WERI-Rb-1 (cell line): ENCODE measurements around the gene PFN4.

Experiments used
- DNase-seq: peaks from one replicate; pipeline ENCODE4 v3.0.0-alpha.2; 2020
- H3K27ac ChIP-seq: fragments of 250-450 bp; sonication (Bioruptor Pico); 2 replicates; pipeline ENCODE4 v1.5.1; 2020; ENCODE audit warnings: mild to moderate bottlenecking, moderate library complexity
- H3K27me3 ChIP-seq: fragments of 250-450 bp; sonication (Bioruptor Pico); 2 replicates; pipeline ENCODE4 v1.5.1; 2021; ENCODE audit warnings: mild to moderate bottlenecking, low read depth, moderate library complexity; ENCODE audit not compliant: insufficient read depth, severe bottlenecking
- H3K36me3 ChIP-seq: fragments of 250-450 bp; sonication (Bioruptor Pico); 2 replicates; pipeline ENCODE4 v1.5.1; 2020; ENCODE audit warnings: mild to moderate bottlenecking, moderate library complexity
- H3K4me3 ChIP-seq: 2 replicates; pipeline ENCODE4 v1.5.1; 2011; ENCODE audit warnings: low read depth, mild to moderate bottlenecking, control low read depth, low read length
- H3K9me3 ChIP-seq: fragments of 250-450 bp; sonication (Bioruptor Pico); 2 replicates; pipeline ENCODE4 v1.5.1; 2021; ENCODE audit warnings: mild to moderate bottlenecking, moderate library complexity; ENCODE audit not compliant: severe bottlenecking
- CTCF ChIP-seq: IDR thresholded peaks from 2 replicates; pipeline ENCODE4 v1.5.1; 2011; ENCODE audit warnings: low read depth, mild to moderate bottlenecking, control low read depth, inconsistent platforms, low read length

Gene PFN4

DNA sequence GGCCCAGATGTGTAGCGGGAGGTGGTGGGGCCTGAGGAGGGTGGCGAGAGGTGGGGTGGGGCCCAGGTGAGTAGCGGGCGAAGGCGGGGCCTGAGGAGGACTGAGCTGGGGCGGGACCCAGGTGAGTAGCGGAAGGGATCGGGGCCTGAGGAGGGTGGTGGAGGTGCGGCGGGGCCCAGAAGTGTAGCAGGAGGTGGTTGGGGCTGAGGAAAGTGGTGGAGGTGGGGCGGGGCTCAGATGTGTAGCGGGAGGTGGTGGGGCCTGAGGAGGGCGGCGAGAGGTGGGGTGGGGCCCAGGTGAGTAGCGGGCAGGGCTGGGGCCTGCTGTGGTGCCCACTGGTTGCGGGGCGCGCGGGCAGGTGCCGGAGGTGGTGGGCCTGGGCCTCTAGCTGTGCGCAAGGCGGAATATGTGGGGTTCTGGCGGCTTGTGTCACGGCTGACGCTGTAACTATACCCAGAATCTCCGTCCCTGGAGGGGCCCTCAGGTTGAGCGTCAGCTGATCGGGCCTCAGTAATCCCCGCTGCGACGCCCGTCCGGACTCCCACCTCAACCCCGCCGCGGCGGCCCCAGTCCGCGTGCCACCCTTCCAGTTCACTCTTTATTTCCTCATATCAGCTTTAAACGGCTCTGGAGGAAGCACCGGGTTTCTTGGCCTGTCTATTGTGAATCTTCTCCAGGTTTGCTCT, 46.1 kb downstream of the PFN4 start:
- DNase-seq: no peak
- H3K36me3 ChIP-seq: peaks cover 37% of the 10 kb centered on the region
- peak overlapping the region; percentile 84 for H3K4me3 ChIP-seq
- H3K27ac ChIP-seq: no peak overlapping the region; the same call in 1 of the 2 replicates
- H3K9me3 ChIP-seq: no peaks in the 10 kb centered on the region
- TF ChIP-seq CTCF: no peak
- H3K27me3 ChIP-seq: no peaks in the 10 kb centered on the region

GRCh38 chr2:24075915-24076848, 47.0 kb downstream of the PFN4 start, which contains the start of gene SF3B6:
SF3B6 (minus strand) TSS chr2:24076326; CDS start chr2:24076229, 97 bp downstream.
- peak; percentile 100 for DNase-seq
- Histone ChIP-seq H3K27ac (peak within 1 kb of the TSS; percentile 76), H3K36me3 (peaks cover 42% of the 10 kb centered on the region), H3K27me3 (no peaks in the 10 kb centered on the region), H3K4me3 (peak within 1 kb of the TSS; percentile 84), H3K9me3 (no peaks in the 10 kb centered on the region)
- no peak for TF ChIP-seq CTCF

- no peak for DNase-seq
- no peak for TF ChIP-seq CTCF
- no peaks in the 10 kb centered on the region for H3K9me3 ChIP-seq
- H3K27me3 ChIP-seq: no peaks in the 10 kb centered on the region
- H3K36me3 ChIP-seq: peaks cover 51% of the 10 kb centered on the region
- no peak overlapping the region; the same call in 1 of the 2 replicates for H3K27ac ChIP-seq
- H3K4me3 ChIP-seq: peak overlapping the region; percentile 84
These were observed 47.9 kb downstream of the PFN4 start for GRCh38 chr2:24075259-24075658.

- H3K36me3 ChIP-seq: peaks cover 58% of the 10 kb centered on the region
- H3K27ac ChIP-seq: no peak overlapping the region
- DNase-seq: no peak
- no peak overlapping the region for H3K4me3 ChIP-seq
- no peaks in the 10 kb centered on the region for H3K27me3 ChIP-seq
- no peak for TF ChIP-seq CTCF
- H3K9me3 ChIP-seq: no peaks in the 10 kb centered on the region
These were observed 49.3 kb downstream of the PFN4 start for GRCh38 chr2:24073816-24074215.

- H3K36me3 ChIP-seq: peaks cover 72% of the 10 kb centered on the region
- no peak for DNase-seq
- no peaks in the 10 kb centered on the region for H3K9me3 ChIP-seq
- no peak for TF ChIP-seq CTCF
- H3K27me3 ChIP-seq: no peaks in the 10 kb centered on the region
- H3K27ac ChIP-seq: no peak overlapping the region
- H3K4me3 ChIP-seq: no peak overlapping the region
These were observed 50.9 kb downstream of the PFN4 start for GRCh38 chr2:24072259-24072658.
